Naive thymus-derived CD4-positive, alpha-beta T cell (primary cell): ENCODE data around the gene HRG. TPM values are rescaled to one million over a fixed set of nuclear protein-coding genes. Genes with fewer than 3 reads are reported as not detected.
A peak's percentile ranks its signal among the peaks of the same experiment; 100 is the strongest.
"Not testable (repeated sequence)": the region's sequence is repeated elsewhere in the genome, so short reads cannot be mapped to it uniquely, and the experiment has no call there.

Experiments
- ATAC-seq: fragments of 150-1000 bp; cut with Tn5 transposase; 2 replicates; pipeline ENCODE4 v1.10.0; 2021; ENCODE audit warnings: mild to moderate bottlenecking, moderate library complexity
- CTCF ChIA-PET: fragments of 350-600 bp; sonication (Branson Sonifier 250); formaldehyde crosslinking; loops from one replicate; lab custom pipeline; 2021; ENCODE audit warnings: antibody characterized with exemption; lab: Charles Lee
- POLR2A ChIA-PET: fragments of 350-600 bp; sonication (Branson Sonifier 250); formaldehyde crosslinking; loops from one replicate; lab custom pipeline; 2021; ENCODE audit warnings: antibody characterized with exemption, inconsistent platforms; lab: Charles Lee
- DNase-seq, 9 donors: peaks; one replicate each; pipeline versions ENCODE4 v3.0.0 to v3.0.0-alpha.2; 2020 to 2022; ENCODE audit warnings: mixed read lengths in 1 of 9
- H3K27ac ChIP-seq: one replicate; pipeline ENCODE4 v1.7.0; 2013; ENCODE audit warnings: mild to moderate bottlenecking, low read depth, low read length, moderate library complexity
- H3K27me3 ChIP-seq, 2 donors: one replicate each; pipeline ENCODE4 v1.7.0; 2013; ENCODE audit warnings: low read length in 2 of 2, mild to moderate bottlenecking in 2 of 2, moderate library complexity in 2 of 2; ENCODE audit not compliant: control insufficient read depth in 2 of 2, insufficient read depth in 2 of 2
- H3K36me3 ChIP-seq, 3 experiments: 1 replicate in 2 of 3; 2 replicates in 1 of 3; pipeline ENCODE4 v1.7.0; 2013; ENCODE audit warnings: low read length in 3 of 3, mild to moderate bottlenecking in 3 of 3, moderate library complexity in 1 of 3; ENCODE audit not compliant: insufficient read depth in 3 of 3, control insufficient read depth in 2 of 3
- H3K4me1 ChIP-seq, 2 donors: one replicate each; pipeline ENCODE4 v1.7.0; 2013; ENCODE audit warnings: low read length in 2 of 2, mild to moderate bottlenecking in 2 of 2, moderate library complexity in 1 of 2; ENCODE audit not compliant: control insufficient read depth in 2 of 2, insufficient read depth in 2 of 2
- H3K4me3 ChIP-seq: 2 replicates; pipeline ENCODE4 v1.7.0; 2013; ENCODE audit warnings: mild to moderate bottlenecking, low read length
- H3K9me3 ChIP-seq, 3 experiments: 1 replicate in 2 of 3; 2 replicates in 1 of 3; pipeline ENCODE4 v1.7.0; 2013; ENCODE audit warnings: low read length in 3 of 3; ENCODE audit not compliant: control insufficient read depth in 2 of 3
- H3K27ac Mint-ChIP-seq, 9 donors: one replicate each; pipeline ENCODE4 v1.8.0; 2020 to 2022; ENCODE audit warnings: mixed read lengths in 9 of 9, mild to moderate bottlenecking in 8 of 9, moderate library complexity in 5 of 9, inconsistent platforms in 2 of 9
- H3K27me3 Mint-ChIP-seq, 5 donors: one replicate each; pipeline ENCODE4 v1.8.0; 2021 to 2022; ENCODE audit warnings: mixed read lengths in 5 of 5, mild to moderate bottlenecking in 1 of 5
- H3K36me3 Mint-ChIP-seq, 5 donors: one replicate each; pipeline ENCODE4 v1.8.0; 2020 to 2022; ENCODE audit warnings: mixed read lengths in 5 of 5, mild to moderate bottlenecking in 3 of 5, inconsistent platforms in 1 of 5
- H3K4me1 Mint-ChIP-seq, 7 donors: one replicate each; pipeline ENCODE4 v1.8.0; 2020 to 2022; ENCODE audit warnings: mixed read lengths in 7 of 7, mild to moderate bottlenecking in 3 of 7, inconsistent platforms in 1 of 7
- H3K4me3 Mint-ChIP-seq, 10 donors: one replicate each; pipeline ENCODE4 v1.8.0; 2020 to 2022; ENCODE audit warnings: mild to moderate bottlenecking in 10 of 10, mixed read lengths in 10 of 10, moderate library complexity in 6 of 10, inconsistent platforms in 2 of 10
- H3K9me3 Mint-ChIP-seq, 11 donors: one replicate each; pipeline ENCODE4 v1.8.0; 2020 to 2022; ENCODE audit warnings: mixed read lengths in 11 of 11, mild to moderate bottlenecking in 4 of 11, inconsistent platforms in 1 of 11, moderate library complexity in 1 of 11
- intact Hi-C, 2 donors: fragments of 100-400 bp; cut with micrococcal nuclease; formaldehyde crosslinking; loops; one replicate each; pipeline ENCODE4 v1.15.1; 2023
- polyA plus RNA-seq, 2 donors: library from polyadenylated mRNA; unstranded; fragments of 300-500 nt; fragmentation: Illumina TruSeq; gene quantifications; one replicate each; pipeline ENCODE4 v1.2.3, GENCODE V29; 2021
- total RNA-seq, 6 experiments: library from RNA in 5 of 6; stranded (reverse) in 5 of 6; gene quantifications; 1 replicate in 5 of 6; 2 replicates in 1 of 6; pipeline ENCODE4 v1.2.3 and lab custom pipeline; 2021 to 2026

The HRG gene
- total and polyA plus RNA-seq, 7 experiments from 2014 or later, result not detected

- H3K4me3 Mint-ChIP-seq, H3K27me3 ChIP-seq, H3K36me3 ChIP-seq, H3K9me3 ChIP-seq, H3K4me1 ChIP-seq, POLR2A ChIA-PET, DNase-seq, H3K4me3 ChIP-seq, H3K4me1 Mint-ChIP-seq, intact Hi-C loops, H3K27ac ChIP-seq, H3K27ac Mint-ChIP-seq: not testable (repeated sequence)
- H3K36me3 Mint-ChIP-seq, result peaks cover 0 to 14% (median 4%) of the 10 kb centered on the region in 5 donors
- CTCF ChIA-PET, result interaction anchor here (0.7 kb wide), 1 partner anchor 635 kb away, joined by 3 read pairs; no protein-coding TSS in a partner anchor
- peak; percentile 47 for ATAC-seq
- H3K27me3 Mint-ChIP-seq, result peaks cover 25 to 52% (median 39%) of the 10 kb centered on the region in 5 donors
- H3K9me3 Mint-ChIP-seq, result peaks cover 3 to 36% (median 16%) of the 10 kb centered on the region in 11 donors
Observed at GRCh38 chr3:186686475-186686874, 20.7 kb downstream of the HRG start.

GRCh38 chr3:186687120-186687651, 21.4 kb downstream of the HRG start:
- Histone ChIP-seq H3K4me1 (peaks cover 0 to 10% of the 10 kb centered on the region in 2 donors), H3K27me3 (no peaks in the 10 kb centered on the region), H3K27ac (no peak overlapping the region), H3K4me3 (no peak overlapping the region), H3K9me3 (peaks cover 0 to 4% (median 0%) of the 10 kb centered on the region in 3 experiments), H3K36me3 (no peaks in the 10 kb centered on the region)
- ChIA-PET CTCF (no interaction called here), POLR2A (no interaction called here)
- Mint-ChIP-seq H3K36me3 (peaks cover 0 to 14% (median 4%) of the 10 kb centered on the region in 5 donors), H3K27me3 (peaks cover 31 to 54% (median 43%) of the 10 kb centered on the region in 5 donors), H3K27ac (no peak overlapping the region), H3K4me3 (no peak overlapping the region), H3K4me1 (peaks cover 0 to 6% (median 0%) of the 10 kb centered on the region in 7 donors), H3K9me3 (peaks cover 3 to 36% (median 16%) of the 10 kb centered on the region in 11 donors)
- no peak for DNase-seq
- intact Hi-C loops, result no loop called here
- ATAC-seq, result no peak

GRCh38 chr3:186690304-186690703, 24.5 kb downstream of the HRG start:
- ATAC-seq, H3K4me3 Mint-ChIP-seq, H3K4me1 Mint-ChIP-seq, H3K4me3 ChIP-seq, intact Hi-C loops, POLR2A ChIA-PET, H3K27ac ChIP-seq, H3K27me3 ChIP-seq, H3K27ac Mint-ChIP-seq, H3K36me3 ChIP-seq, DNase-seq, H3K36me3 Mint-ChIP-seq, CTCF ChIA-PET, H3K9me3 ChIP-seq: not testable (repeated sequence)
- Mint-ChIP-seq H3K9me3 (peaks cover 3 to 16% (median 9%) of the 10 kb centered on the region in 11 donors), H3K27me3 (peaks cover 23 to 46% (median 35%) of the 10 kb centered on the region in 5 donors)
- H3K4me1 ChIP-seq, result peaks cover 0 to 10% of the 10 kb centered on the region in 2 donors

- DNase-seq (no peak), ATAC-seq (no peak)
- H3K4me3 ChIP-seq, result no peak overlapping the region
- H3K9me3 Mint-ChIP-seq, result peaks cover 0 to 6% (median 0%) of the 10 kb centered on the region in 11 donors
- no peak overlapping the region for H3K27ac Mint-ChIP-seq
- no peaks in the 10 kb centered on the region for H3K36me3 Mint-ChIP-seq
- peaks cover 0 to 10% of the 10 kb centered on the region in 2 donors for H3K4me1 ChIP-seq
- CTCF ChIA-PET, result no interaction called here
- H3K4me1 Mint-ChIP-seq, result peaks cover 0 to 6% (median 0%) of the 10 kb centered on the region in 7 donors
- no peak overlapping the region for H3K4me3 Mint-ChIP-seq
- no peaks in the 10 kb centered on the region for H3K36me3 ChIP-seq
- H3K27ac ChIP-seq, result no peak overlapping the region
- intact Hi-C loops, result no loop called here
- no peaks in the 10 kb centered on the region for H3K9me3 ChIP-seq
- no peaks in the 10 kb centered on the region for H3K27me3 ChIP-seq
- H3K27me3 Mint-ChIP-seq, result peaks cover 14 to 32% (median 26%) of the 10 kb centered on the region in 5 donors
- POLR2A ChIA-PET, result no interaction called here
Observed at GRCh38 chr3:186691676-186692075, 25.9 kb downstream of the HRG start.

GRCh38 chr3:186693843-186694242, 28.0 kb downstream of the HRG start:
- Mint-ChIP-seq H3K27me3 (peaks cover 14 to 28% (median 21%) of the 10 kb centered on the region in 5 donors), H3K4me1 (peaks cover 0 to 4% (median 0%) of the 10 kb centered on the region in 7 donors), H3K4me3 (no peak overlapping the region), H3K27ac (no peak overlapping the region), H3K36me3 (no peaks in the 10 kb centered on the region), H3K9me3 (peaks cover 0 to 3% (median 0%) of the 10 kb centered on the region in 11 donors)
- Histone ChIP-seq H3K4me3 (no peak overlapping the region), H3K4me1 (peaks cover 0 to 10% of the 10 kb centered on the region in 2 donors), H3K27ac (no peak overlapping the region), H3K9me3 (no peaks in the 10 kb centered on the region), H3K27me3 (no peaks in the 10 kb centered on the region), H3K36me3 (no peaks in the 10 kb centered on the region)
- DNase-seq (no peak), ATAC-seq (no peak)
- CTCF ChIA-PET, result no interaction called here
- POLR2A ChIA-PET, result no interaction called here
- intact Hi-C loops, result no loop called here

- Mint-ChIP-seq H3K27me3 (peaks cover 14 to 28% (median 20%) of the 10 kb centered on the region in 5 donors), H3K27ac (no peak overlapping the region), H3K36me3 (no peaks in the 10 kb centered on the region), H3K9me3 (peaks cover 0 to 3% (median 0%) of the 10 kb centered on the region in 11 donors), H3K4me3 (no peak overlapping the region), H3K4me1 (peaks cover 0 to 4% (median 0%) of the 10 kb centered on the region in 7 donors)
- no peaks in the 10 kb centered on the region for H3K9me3 ChIP-seq
- no peak overlapping the region for H3K4me3 ChIP-seq
- peaks cover 0 to 10% of the 10 kb centered on the region in 2 donors for H3K4me1 ChIP-seq
- ATAC-seq (no peak), DNase-seq (no peak)
- H3K27me3 ChIP-seq, result no peaks in the 10 kb centered on the region
- CTCF ChIA-PET, result no interaction called here
- POLR2A ChIA-PET, result no interaction called here
- intact Hi-C loops, result no loop called here
- H3K36me3 ChIP-seq, result no peaks in the 10 kb centered on the region
- H3K27ac ChIP-seq, result no peak overlapping the region
Observed at GRCh38 chr3:186694288-186695032, 28.6 kb downstream of the HRG start.
